SK-N-SH (cell line): Measurements from ENCODE around the gene RFX3. TPM values are rescaled to one million over a fixed set of nuclear protein-coding genes. Genes with fewer than 3 reads are reported as not detected.

ENCODE experiments used
- CTCF ChIA-PET: fragments of 300-600, 350-600 bp; formaldehyde crosslinking; extraction: SDS; loops from one replicate; lab custom pipeline; 2021; lab: Yijun Ruan, JAX
- POLR2A ChIA-PET: fragments of 350-600 bp; sonication (Branson Sonifier 250); formaldehyde crosslinking; extraction: SDS; loops from one replicate; lab custom pipeline; 2020; ENCODE audit warnings: antibody characterized with exemption, inconsistent platforms; lab: Yijun Ruan, JAX
- DNase-seq: peaks from one replicate; pipeline ENCODE4 v3.0.0; 2012
- H2AFZ ChIP-seq: fragments of 200-600 bp; sonication (generic); 2 replicates; pipeline ENCODE4 v1.8.1; 2016; ENCODE audit warnings: antibody characterized with exemption, mild to moderate bottlenecking, low read depth
- H3F3A ChIP-seq: fragments of 200-600 bp; sonication (generic); replicated peaks from 2 replicates; pipeline ENCODE3; 2016; ENCODE audit warnings: antibody characterized with exemption, mild to moderate bottlenecking; ENCODE audit not compliant: insufficient read depth
- H3K27ac ChIP-seq, 2 experiments: fragments of 200-500 bp in 1 of 2; fragments of 200-600 bp in 1 of 2; sonication (Bioruptor generic) in 1 of 2; sonication (generic), shearing (Covaris generic) in 1 of 2; 2 replicates each; pipeline versions ENCODE4 v1.5.1 to v1.6.1; 2014 to 2016; ENCODE audit warnings: low read depth in 2 of 2, inconsistent platforms in 1 of 2, low read length in 1 of 2, mild to moderate bottlenecking in 1 of 2, mixed read lengths in 1 of 2
- H3K27me3 ChIP-seq: fragments of 200-600 bp; sonication (generic), shearing (Covaris generic); 2 replicates; pipeline ENCODE4 v1.6.1; 2016; ENCODE audit warnings: mixed run types; ENCODE audit not compliant: insufficient read depth
- H3K36me3 ChIP-seq, 2 experiments: fragments of 200-500 bp in 1 of 2; fragments of 200-600 bp in 1 of 2; sonication (Bioruptor generic) in 1 of 2; sonication (generic) in 1 of 2; replicated peaks in 1 of 2; 2 replicates each; pipeline versions ENCODE3 to v1.5.1; 2014 to 2016; ENCODE audit warnings: low read length in 1 of 2, mild to moderate bottlenecking in 1 of 2; ENCODE audit not compliant: insufficient read depth in 2 of 2, control insufficient read depth in 1 of 2
- H3K4me1 ChIP-seq, 2 experiments: fragments of 200-500 bp in 1 of 2; fragments of 200-600 bp in 1 of 2; sonication (Bioruptor generic) in 1 of 2; sonication (generic), shearing (Covaris generic) in 1 of 2; 2 replicates each; pipeline versions ENCODE4 v1.5.1 to v1.6.1; 2014 to 2016; ENCODE audit warnings: low read depth in 1 of 2, low read length in 1 of 2, mixed run types in 1 of 2; ENCODE audit not compliant: insufficient read depth in 2 of 2, control insufficient read depth in 1 of 2
- H3K4me2 ChIP-seq: fragments of 200-600 bp; sonication (generic), shearing (Covaris generic); 2 replicates; pipeline ENCODE4 v1.6.1; 2017; ENCODE audit warnings: mixed run types
- H3K4me3 ChIP-seq, 2 experiments: fragments of 200-500 bp in 1 of 2; fragments of 200-600 bp in 1 of 2; sonication (Bioruptor generic) in 1 of 2; sonication (generic), shearing (Covaris generic) in 1 of 2; 2 replicates each; pipeline versions ENCODE4 v1.5.1 to v1.8.1; 2014 to 2016; ENCODE audit warnings: low read depth in 2 of 2, inconsistent platforms in 1 of 2, low read length in 1 of 2, mild to moderate bottlenecking in 1 of 2, mixed read lengths in 1 of 2, moderate library complexity in 1 of 2
- H3K79me2 ChIP-seq: fragments of 200-600 bp; sonication (generic); 2 replicates; pipeline ENCODE4 v1.8.1; 2017; ENCODE audit warnings: mild to moderate bottlenecking; ENCODE audit not compliant: insufficient read depth
- H3K9ac ChIP-seq: fragments of 200-600 bp; sonication (generic); 2 replicates; pipeline ENCODE4 v1.6.1; 2017; ENCODE audit warnings: mixed run types
- H3K9me2 ChIP-seq: fragments of 200-600 bp; sonication (generic); 2 replicates; pipeline ENCODE4 v1.6.1; 2017; ENCODE audit warnings: mixed run types
- H3K9me3 ChIP-seq: fragments of 200-600 bp; sonication (generic); 2 replicates; pipeline ENCODE4 v1.6.1; 2017; ENCODE audit warnings: mixed run types, mild to moderate bottlenecking, moderate library complexity
- H4K20me1 ChIP-seq: fragments of 200-600 bp; sonication (generic); 2 replicates; pipeline ENCODE4 v1.6.1; 2017; ENCODE audit warnings: mild to moderate bottlenecking, mixed run types; ENCODE audit not compliant: insufficient read depth
- ELF1 ChIP-seq: IDR thresholded peaks from 2 replicates; pipeline ENCODE4 v1.4.0; 2012
- EP300 ChIP-seq, 2 experiments: IDR thresholded peaks; 2 replicates each; pipeline versions ENCODE4 v1.4.0 to v1.6.1; 2012; ENCODE audit warnings: borderline replicate concordance in 1 of 2, low read depth in 1 of 2, low read length in 1 of 2
- FOSL2 ChIP-seq: IDR thresholded peaks from 2 replicates; pipeline ENCODE4 v1.4.0; 2012; ENCODE audit warnings: low read depth, mild to moderate bottlenecking, moderate library complexity, borderline replicate concordance
- FOXJ3 ChIP-seq: sonication (generic); formaldehyde crosslinking; IDR thresholded peaks from 2 replicates; pipeline ENCODE4 v1.5.1; 2020; ENCODE audit warnings: mild to moderate bottlenecking, missing genetic modification reagents
- FOXM1 ChIP-seq: IDR thresholded peaks from 2 replicates; pipeline ENCODE4 v1.4.0; 2012; ENCODE audit warnings: low read depth, mild to moderate bottlenecking
- GABPA ChIP-seq: IDR thresholded peaks from 2 replicates; pipeline ENCODE4 v1.4.0; 2012; ENCODE audit warnings: low read depth, mild to moderate bottlenecking
- GATA2 ChIP-seq: sonication (generic); formaldehyde crosslinking; IDR thresholded peaks from 2 replicates; pipeline ENCODE4 v1.5.0; 2020; ENCODE audit warnings: mild to moderate bottlenecking, missing genetic modification reagents
- MEF2A ChIP-seq: IDR thresholded peaks from 2 replicates; pipeline ENCODE4 v1.4.0; 2012; ENCODE audit warnings: low read depth, borderline replicate concordance
- MXI1 ChIP-seq: IDR thresholded peaks from 2 replicates; pipeline ENCODE4 v1.6.1; 2012; ENCODE audit warnings: mild to moderate bottlenecking, low read depth, low read length, improper control_type of control experiment
- NFIC ChIP-seq: IDR thresholded peaks from 2 replicates; pipeline ENCODE4 v1.4.0; 2012; ENCODE audit warnings: borderline replicate concordance
- NRF1 ChIP-seq: IDR thresholded peaks from 2 replicates; pipeline ENCODE4 v1.6.1; 2012; ENCODE audit warnings: low read depth, mild to moderate bottlenecking, low read length
- POLR2AphosphoS5 ChIP-seq: IDR thresholded peaks from 2 replicates; pipeline ENCODE4 v1.6.1; 2012; ENCODE audit warnings: low read depth, low read length
- RCOR1 ChIP-seq: fragments of 150-350 bp; IDR thresholded peaks from 2 replicates; pipeline ENCODE4 v1.6.1; 2017; ENCODE audit warnings: antibody characterized with exemption, low read length
- RFX5 ChIP-seq: IDR thresholded peaks from 2 replicates; pipeline ENCODE4 v1.6.1; 2012; ENCODE audit warnings: mild to moderate bottlenecking, improper control_type of control experiment, low read length
- SMC3 ChIP-seq: IDR thresholded peaks from 2 replicates; pipeline ENCODE4 v1.6.1; 2012; ENCODE audit warnings: low read depth, low read length, improper control_type of control experiment
- TCF12 ChIP-seq: IDR thresholded peaks from 2 replicates; pipeline ENCODE4 v1.4.0; 2012
- USF1 ChIP-seq: IDR thresholded peaks from 2 replicates; pipeline ENCODE4 v1.4.0; 2012; ENCODE audit warnings: low read depth, borderline replicate concordance
- WGBS: methylation state at CpG from one replicate; pipeline ENCODE4 v1.1.6; 2017; ENCODE audit warnings: low lambda C conversion rate; 5-methylcytosine and 5-hydroxymethylcytosine counted together
- polyA plus RNA-seq, 3 experiments: library from polyadenylated mRNA; depleted of rRNA; stranded (reverse); fragments of >200 nt; gene quantifications; 2 replicates each; pipeline ENCODE4 v1.2.3, GENCODE V29; 2012
- TF ChIP-seq, protein P1 (sequence below): IDR thresholded peaks from 2 replicates; pipeline ENCODE4 v1.6.1; 2012; ENCODE audit warnings: mild to moderate bottlenecking, low read depth, low read length, moderate library complexity
- TF ChIP-seq, protein P2 (sequence below): IDR thresholded peaks from 2 replicates; pipeline ENCODE4 v1.4.0; 2012; ENCODE audit warnings: low read depth, borderline replicate concordance
- TF ChIP-seq, protein P3 (sequence below): IDR thresholded peaks from 2 replicates; pipeline ENCODE4; 2012

The RFX3 gene
- polyA plus RNA-seq, 1 of the 3 experiments (the other 2 are of a cell fraction) = 1.7 TPM

DNA sequence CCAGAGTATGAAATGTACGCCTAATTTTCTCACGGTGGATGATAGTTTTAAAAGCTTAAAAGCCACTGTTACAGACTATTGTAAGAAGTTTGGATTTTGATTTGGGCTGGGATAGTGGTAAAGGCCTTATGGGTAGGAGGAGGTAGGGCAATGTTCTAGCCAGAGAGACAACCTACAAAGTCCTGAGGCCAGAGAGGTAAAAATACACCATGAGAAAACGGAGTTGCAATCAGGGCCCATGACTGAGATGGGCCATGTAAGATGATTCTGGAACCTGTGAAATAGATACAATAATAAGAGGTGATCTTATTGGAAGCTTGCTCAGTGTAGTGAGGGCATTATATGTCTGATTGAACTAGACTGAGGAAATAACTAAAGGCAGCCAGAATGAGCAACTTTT lies 188.8 kb downstream of the RFX3 start (continued):
- TF ChIP-seq EP300 (IDR thresholded peaks at IDR 0.05; ENCODE audit: borderline replicate concordance in 1 of 2, low read depth in 1 of 2, low read length in 1 of 2) = no peak
- no peak for TF ChIP-seq SMC3
- no peak for TF ChIP-seq ELF1
- no peak for TF ChIP-seq MXI1
- TF ChIP-seq, protein P1, sequence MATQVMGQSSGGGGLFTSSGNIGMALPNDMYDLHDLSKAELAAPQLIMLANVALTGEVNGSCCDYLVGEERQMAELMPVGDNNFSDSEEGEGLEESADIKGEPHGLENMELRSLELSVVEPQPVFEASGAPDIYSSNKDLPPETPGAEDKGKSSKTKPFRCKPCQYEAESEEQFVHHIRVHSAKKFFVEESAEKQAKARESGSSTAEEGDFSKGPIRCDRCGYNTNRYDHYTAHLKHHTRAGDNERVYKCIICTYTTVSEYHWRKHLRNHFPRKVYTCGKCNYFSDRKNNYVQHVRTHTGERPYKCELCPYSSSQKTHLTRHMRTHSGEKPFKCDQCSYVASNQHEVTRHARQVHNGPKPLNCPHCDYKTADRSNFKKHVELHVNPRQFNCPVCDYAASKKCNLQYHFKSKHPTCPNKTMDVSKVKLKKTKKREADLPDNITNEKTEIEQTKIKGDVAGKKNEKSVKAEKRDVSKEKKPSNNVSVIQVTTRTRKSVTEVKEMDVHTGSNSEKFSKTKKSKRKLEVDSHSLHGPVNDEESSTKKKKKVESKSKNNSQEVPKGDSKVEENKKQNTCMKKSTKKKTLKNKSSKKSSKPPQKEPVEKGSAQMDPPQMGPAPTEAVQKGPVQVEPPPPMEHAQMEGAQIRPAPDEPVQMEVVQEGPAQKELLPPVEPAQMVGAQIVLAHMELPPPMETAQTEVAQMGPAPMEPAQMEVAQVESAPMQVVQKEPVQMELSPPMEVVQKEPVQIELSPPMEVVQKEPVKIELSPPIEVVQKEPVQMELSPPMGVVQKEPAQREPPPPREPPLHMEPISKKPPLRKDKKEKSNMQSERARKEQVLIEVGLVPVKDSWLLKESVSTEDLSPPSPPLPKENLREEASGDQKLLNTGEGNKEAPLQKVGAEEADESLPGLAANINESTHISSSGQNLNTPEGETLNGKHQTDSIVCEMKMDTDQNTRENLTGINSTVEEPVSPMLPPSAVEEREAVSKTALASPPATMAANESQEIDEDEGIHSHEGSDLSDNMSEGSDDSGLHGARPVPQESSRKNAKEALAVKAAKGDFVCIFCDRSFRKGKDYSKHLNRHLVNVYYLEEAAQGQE = no peak
- TF ChIP-seq GATA2 (CRISPR knock-in tag) = no peak
- no peak for TF ChIP-seq RCOR1
- TF ChIP-seq POLR2AphosphoS5 = no peak
- TF ChIP-seq FOXJ3 (CRISPR knock-in tag) = no peak

- no peaks in the 10 kb centered on the region for H3K9me3 ChIP-seq
- no peak overlapping the region for H3K27ac ChIP-seq
- peaks cover 3% of the 10 kb centered on the region in 2 experiments; a peak in 3 of 4 replicates for H3K4me1 ChIP-seq
- peaks cover 28% of the 10 kb centered on the region for H3F3A ChIP-seq
- no peak for DNase-seq
- no peak overlapping the region for H3K4me3 ChIP-seq
- H3K79me2 ChIP-seq = no peaks in the 10 kb centered on the region
- TF ChIP-seq ELF1 (no peak), MEF2A (no peak), NFIC (no peak), FOSL2 (no peak), NRF1 (no peak), FOXJ3 (CRISPR knock-in tag) (no peak), POLR2AphosphoS5 (no peak), SMC3 (no peak), USF1 (no peak), GABPA (no peak), RFX5 (no peak), TCF12 (no peak), RCOR1 (no peak), FOXM1 (no peak)
- TF ChIP-seq, protein P2, sequence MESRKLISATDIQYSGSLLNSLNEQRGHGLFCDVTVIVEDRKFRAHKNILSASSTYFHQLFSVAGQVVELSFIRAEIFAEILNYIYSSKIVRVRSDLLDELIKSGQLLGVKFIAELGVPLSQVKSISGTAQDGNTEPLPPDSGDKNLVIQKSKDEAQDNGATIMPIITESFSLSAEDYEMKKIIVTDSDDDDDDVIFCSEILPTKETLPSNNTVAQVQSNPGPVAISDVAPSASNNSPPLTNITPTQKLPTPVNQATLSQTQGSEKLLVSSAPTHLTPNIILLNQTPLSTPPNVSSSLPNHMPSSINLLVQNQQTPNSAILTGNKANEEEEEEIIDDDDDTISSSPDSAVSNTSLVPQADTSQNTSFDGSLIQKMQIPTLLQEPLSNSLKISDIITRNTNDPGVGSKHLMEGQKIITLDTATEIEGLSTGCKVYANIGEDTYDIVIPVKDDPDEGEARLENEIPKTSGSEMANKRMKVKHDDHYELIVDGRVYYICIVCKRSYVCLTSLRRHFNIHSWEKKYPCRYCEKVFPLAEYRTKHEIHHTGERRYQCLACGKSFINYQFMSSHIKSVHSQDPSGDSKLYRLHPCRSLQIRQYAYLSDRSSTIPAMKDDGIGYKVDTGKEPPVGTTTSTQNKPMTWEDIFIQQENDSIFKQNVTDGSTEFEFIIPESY = no peak
- TF ChIP-seq, protein P3, sequence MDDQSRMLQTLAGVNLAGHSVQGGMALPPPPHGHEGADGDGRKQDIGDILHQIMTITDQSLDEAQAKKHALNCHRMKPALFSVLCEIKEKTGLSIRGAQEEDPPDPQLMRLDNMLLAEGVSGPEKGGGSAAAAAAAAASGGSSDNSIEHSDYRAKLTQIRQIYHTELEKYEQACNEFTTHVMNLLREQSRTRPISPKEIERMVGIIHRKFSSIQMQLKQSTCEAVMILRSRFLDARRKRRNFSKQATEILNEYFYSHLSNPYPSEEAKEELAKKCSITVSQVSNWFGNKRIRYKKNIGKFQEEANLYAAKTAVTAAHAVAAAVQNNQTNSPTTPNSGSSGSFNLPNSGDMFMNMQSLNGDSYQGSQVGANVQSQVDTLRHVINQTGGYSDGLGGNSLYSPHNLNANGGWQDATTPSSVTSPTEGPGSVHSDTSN = no peak
- ChIA-PET POLR2A (no interaction called here), CTCF (interaction anchor here (1.3 kb wide), 1 partner anchor 22 kb away, joined by 3 read pairs; no protein-coding TSS in a partner anchor)
- no peaks in the 10 kb centered on the region for H3K27me3 ChIP-seq
- H3K9me2 ChIP-seq = no peaks in the 10 kb centered on the region
- H2AFZ ChIP-seq = no peak overlapping the region
- no peaks in the 10 kb centered on the region for H4K20me1 ChIP-seq
- peaks cover 0 to 4% of the 10 kb centered on the region in 2 experiments for H3K36me3 ChIP-seq
- H3K4me2 ChIP-seq = no peak overlapping the region
- no peak overlapping the region for H3K9ac ChIP-seq
- WGBS = 83% methylated on average over 2 of the region's 2 CpGs
These were observed 193.0 kb downstream of the RFX3 start for GRCh38 chr9:3332802-3333201.
